ENCODE measurements around the gene IL1RL1.

The IL1RL1 gene

DNA sequence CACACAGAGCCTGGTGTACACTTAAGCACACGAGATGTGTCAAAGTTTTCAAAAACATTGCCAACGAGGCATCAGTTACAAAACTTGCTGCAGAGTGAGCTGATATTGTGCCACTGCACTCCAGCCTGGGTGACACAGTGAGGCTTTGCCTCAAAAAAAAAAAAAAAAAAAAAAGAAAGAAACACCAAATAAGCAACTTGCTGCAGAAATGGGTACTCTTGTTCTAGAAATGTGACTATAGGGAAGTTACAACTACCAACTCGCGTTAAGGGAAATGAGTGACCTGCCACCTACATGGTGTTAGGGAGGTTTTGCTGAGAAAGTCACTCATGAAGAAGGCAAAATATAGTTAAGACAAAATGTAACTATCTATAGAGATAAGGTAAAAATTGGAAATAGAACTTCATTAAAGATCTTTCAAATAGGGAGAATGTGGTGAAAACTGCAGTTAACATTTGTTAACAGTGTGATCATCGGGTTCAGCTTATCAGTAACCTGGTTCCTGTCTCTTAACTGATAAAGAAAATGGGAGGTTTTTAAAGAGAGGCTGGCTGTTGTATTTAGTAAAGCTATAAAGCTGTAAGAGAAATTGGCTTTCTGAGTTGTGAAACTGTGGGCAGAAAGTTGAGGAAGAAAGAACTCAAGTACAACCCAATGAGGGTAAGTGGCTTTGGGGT lies at the start of gene IL1RL1:
Gene IL1RL1, plus strand, starts transcription at position 600 of the 677 bp plus-strand sequence. CDS start 26,702 bp downstream, outside the sequence.
- DNase-seq, result no peak

DNA sequence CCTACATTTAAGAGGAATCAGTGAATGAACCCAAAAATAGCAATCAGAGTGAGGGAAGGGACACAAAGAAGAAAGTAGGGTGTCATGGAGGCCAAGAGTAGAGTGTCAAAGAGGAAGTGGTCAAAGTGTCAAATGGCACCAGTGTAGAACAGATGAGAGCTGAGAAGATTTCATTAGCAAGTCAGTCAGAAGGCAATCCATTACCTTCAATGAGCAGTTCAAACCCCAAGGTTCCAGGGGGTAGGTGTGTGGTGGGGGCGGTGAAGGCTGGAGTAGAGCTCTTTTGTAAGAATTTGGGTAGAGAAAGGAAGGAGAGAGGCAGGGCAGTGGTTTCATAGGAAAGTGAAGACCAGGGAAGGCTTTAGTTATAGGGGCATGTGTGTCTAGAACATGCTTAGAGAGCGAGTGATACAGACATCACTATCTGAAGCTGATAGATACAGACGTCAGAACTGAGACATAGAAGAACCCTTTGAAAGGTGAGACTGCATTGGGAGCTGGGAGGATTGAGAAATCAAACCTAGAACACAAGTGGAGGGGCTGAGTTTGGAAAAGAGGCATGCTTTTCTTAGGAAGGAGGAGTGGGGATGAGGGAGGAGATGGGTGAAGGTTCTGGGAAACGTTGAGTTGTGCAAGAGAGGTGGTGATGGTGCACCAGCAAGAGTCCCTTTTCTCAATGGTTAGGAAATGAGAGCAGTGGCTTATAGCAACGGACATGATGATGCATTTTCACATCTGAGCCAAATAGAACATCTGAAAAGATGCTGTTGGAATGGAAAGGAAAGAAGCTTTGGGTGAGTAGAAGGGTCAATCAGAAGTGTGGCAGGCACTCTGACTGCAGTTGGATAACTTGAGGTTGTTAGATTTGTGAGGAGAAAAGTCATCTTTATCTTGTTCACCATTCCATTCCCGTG lies 48.9 kb upstream of the IL1RL1 start:
- DNase-seq, result no peak

DNA sequence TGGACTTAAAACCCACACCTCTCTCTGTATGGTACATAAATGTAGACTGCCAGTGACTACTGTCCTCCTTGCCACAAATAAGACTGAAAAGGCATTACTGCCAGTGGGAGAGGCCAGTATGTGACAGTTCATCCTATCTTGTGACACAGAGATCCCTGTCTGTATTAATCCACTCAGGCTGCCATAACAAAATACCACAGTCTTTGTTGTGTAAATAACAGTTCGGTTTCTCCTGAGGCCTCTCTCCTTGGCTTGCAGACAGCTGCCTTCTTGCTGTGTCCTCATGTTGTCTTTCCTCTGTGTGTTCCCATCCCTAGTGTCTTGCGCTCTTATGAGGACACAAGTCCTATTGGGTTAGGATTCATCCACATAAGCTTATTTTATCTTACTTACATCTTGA lies 46.4 kb upstream of the IL1RL1 start:
- no peak for DNase-seq

DNA sequence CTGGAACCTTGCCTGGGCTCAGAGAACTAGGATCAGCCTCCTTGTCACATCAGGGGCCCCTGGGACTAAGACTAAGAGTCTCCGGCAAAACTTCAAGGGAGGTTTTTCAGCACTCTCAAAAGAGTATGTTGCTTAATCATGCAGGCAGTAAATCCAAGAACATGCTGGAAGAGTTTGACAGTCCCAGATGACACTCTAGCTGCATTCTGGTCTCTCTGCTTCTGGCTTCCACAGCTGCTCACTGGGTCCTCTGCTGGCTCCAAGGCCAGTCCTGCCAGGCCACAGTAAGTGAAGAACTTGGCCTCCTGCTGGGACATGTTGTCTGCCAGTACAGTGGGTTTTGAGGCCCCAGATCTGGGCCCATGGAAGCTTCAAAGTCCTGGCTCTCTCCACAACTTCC lies 45.2 kb upstream of the IL1RL1 start:
- no peak for DNase-seq

DNA sequence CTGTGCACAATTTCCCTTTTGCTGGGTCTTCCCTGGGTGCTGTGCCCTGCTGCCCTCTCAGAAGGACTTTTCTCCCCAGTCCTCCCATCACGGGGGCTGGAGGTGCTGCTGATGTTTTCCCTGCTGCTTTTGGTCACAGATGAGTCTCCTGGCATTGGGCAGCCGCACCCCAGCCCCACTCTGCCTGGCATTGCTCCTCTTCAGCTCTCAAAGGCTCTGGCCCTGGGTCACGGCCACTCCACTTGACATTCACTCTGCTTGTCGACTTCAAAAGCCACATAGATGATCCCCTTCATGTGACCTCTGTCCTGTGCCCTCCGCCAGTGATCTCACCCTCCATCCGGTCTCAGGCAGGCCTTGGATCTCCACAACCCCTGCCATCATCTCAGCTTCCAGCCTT lies 43.6 kb upstream of the IL1RL1 start:
- DNase-seq, result no peak

DNA sequence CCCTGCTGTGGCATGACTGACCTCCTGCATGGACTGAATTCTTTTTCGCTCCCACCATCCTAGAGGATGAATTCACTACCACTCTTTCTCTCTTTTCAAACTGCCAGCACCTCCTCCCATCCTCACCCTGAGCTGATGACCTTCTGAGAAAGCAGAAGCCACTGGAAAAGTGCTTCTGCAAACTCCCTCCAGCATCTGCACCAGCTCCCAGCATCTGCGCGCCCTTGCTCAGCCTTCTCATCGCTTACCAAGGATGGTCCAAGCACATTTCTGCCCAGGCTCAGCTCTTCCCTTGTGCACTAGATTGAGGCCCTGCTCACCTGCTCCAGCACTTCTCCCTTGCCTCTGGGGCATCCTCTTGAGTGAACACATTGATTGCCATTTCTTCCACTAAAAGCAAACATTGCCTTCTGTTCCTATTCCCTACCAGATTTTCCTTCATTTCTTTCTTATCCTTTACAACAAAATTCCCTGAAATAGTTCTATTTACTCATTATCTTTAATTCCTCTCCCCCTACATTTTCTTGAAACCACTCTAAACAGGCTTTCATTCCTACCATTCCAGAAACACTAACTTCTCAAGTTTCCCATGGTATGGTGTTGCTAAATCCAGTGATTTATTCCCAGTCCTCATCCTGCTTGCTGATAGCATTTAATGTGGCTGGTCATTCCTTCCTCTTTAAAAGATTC lies 42.7 kb upstream of the IL1RL1 start:
- no peak for DNase-seq

DNA sequence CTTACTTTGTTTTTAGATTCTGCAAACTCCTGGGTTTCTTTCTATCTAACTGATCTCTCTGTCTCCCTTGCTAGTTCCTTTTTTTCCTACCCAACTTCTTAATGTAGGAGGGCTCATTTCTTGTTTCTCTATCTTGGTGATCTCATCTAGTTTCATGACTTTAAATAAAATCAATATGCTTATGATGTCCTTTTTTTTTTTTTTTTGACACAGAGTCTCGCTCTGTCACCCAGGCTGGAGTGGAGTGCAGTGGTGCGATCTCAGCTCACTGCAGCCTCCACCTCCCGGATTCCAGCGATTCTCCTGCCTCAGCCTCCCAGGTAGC lies 42.2 kb upstream of the IL1RL1 start:
- DNase-seq, result no peak

DNA sequence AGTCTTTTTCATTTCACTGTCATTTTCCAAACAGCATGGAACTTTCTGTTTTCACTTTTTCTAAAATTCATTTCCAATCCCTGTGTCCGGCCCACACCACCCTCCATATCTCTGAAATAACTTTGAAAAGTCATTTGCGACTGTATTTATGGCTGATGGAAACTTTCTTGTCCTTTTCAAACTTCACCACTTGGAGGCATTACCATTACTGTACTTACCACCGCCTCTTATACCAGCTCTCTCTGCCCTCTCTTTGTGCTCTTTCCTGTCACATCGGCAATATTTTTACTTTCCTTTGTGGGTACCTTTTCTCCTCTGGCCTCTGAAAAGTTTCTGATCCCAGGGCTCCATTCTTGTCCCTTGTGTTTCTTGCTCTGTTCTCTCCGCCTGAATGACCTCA lies 39.5 kb upstream of the IL1RL1 start:
- DNase-seq, result no peak

DNA sequence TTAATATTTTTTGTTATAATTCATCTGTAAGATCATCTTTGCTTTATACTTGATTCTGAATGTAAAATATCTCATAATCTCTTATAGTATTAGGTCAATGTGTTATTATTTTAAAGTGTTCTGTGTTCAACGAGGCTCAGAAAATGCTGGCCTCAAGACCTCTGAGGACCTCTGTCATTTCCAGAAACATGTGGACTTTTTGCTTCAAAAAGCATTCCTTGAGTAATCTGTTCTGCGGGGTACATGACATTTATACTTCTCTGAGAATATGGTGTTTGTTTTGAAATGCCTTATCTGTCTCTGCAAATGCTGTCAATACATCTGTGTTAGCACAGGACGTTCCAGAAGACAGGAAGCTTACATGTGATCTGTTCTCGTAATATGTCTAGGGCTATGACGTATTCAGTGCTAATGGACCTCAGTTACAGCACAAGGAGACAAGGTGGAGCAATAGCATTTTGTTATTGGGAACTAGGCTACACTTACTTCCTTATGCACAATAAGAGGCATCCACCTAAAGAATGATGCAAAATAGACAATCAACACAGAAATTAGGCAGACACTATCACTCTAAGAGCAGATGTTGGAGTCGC lies 37.6 kb upstream of the IL1RL1 start:
- no peak for DNase-seq

DNA sequence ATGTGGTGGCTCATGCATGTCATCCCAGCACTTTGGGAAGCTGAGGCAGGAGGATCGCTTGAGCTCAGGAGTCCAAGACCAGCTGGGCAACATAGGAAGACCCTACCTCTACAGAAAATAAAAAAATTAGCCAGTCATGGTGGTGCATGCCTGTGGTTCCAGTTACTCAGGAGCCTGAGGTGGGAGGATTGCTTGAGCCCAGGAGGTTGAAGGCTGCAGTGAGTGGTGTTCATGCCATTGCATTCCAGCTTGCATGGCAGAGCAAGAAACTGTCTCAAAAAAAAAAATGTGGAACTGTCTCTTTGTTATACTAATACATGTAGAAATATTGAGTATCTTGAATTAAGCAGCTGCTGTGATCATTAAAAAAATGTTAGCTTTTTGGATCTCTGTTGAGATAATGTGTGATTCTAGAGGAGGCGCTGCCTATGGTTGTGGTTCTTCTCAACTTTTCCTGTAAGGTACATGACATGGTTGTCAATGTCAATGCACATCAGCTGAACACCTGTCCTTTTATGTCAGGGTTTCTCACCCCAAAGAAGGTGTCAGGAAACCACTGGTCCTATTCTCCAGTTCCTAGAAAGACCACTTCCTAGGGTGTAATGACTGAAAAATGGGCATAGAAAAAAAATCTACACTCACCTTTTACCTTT lies 34.7 kb upstream of the IL1RL1 start:
- DNase-seq, result no peak

DNA sequence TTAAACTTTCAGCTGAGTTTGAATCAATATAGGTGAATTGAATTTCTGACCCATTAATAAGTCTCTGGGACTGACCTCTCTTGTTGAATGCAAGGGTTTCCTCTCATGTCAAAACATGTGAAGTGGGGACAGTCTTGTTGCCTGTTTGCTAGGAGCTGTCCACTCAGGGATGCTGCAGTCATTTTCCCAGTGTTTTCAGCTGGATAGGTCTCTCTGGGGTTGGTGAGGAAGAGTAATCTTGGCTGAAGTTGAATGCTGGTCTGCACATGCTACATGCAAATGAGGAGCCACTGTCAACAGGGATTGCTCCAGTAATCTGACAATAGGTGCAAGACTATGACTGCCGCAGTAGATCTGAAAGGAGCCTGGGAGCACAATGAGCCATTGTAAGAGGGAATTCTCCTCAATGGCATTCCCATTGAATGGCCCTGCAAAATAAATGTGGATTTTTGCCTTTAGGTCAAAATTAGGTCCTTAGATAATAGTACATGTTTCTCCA lies 34.1 kb upstream of the IL1RL1 start:
- DNase-seq, result peak; percentile 57 to 75

DNA sequence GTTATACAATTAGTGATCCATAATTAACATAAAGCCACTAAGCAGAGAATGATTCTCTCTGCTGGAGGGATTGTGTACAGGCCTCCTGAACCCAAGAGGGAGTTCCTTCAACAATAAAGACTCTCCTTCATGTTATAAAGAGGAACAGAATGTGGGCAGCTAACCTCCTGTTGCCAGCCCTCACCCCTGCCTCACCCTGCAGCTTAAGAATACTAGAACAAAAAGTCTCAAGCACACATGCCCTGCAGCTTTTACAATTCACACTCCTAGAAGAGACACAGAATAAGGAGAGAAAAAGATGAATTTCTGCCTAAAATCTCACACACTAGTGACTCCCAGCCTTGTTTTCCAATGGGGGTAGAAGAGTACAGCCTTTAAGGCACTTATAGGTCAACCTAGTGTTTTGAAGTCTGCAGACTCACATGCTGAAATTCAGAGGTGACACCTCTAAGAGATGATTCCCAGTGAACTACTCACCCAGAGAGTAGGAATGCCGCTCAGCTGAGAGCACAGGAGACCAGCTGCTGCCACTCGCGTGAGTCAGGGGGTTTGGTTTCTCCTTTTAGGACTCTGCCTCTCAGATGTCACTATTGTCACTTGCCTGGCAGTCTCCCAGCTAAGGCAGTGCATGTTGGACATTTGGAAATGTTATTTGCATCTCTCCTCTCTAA lies 32.5 kb upstream of the IL1RL1 start:
- no peak for DNase-seq

DNA sequence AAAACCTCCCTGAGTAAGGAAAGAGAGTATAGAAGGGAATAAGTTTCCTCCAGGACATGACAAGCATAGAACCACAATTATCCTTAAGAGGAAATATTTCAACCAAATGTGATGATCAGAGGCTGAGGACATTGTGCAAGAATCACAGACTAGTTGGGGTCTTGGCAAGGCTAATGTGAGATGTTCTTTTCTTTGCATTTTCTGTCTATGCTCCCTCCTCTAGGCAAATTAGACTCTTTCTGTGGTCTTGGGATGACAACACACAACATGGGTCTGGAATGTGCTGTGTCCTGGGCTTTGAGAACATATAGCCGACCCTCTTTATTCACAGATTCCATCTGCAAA lies 32.0 kb upstream of the IL1RL1 start:
- no peak for DNase-seq

DNA sequence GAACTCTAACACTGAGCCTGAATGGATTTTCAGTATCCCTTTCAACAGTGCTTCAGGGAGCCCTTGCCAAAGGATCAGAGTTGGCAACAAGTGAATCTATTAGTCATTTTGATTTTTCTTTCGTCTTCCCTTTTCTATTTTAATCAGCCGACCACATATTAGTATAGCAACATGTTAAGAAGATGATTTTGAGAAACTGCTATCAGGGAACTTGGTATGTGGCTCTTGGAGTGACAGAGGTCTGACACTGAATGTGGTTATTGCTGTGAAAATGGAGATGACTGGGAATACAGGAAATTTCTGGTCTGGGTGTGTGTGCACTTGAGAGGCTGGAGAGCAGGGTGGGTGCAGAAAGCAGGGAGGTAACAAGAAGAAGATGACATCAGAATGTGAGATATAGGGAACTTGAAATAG lies 28.7 kb upstream of the IL1RL1 start:
- DNase-seq, result no peak

DNA sequence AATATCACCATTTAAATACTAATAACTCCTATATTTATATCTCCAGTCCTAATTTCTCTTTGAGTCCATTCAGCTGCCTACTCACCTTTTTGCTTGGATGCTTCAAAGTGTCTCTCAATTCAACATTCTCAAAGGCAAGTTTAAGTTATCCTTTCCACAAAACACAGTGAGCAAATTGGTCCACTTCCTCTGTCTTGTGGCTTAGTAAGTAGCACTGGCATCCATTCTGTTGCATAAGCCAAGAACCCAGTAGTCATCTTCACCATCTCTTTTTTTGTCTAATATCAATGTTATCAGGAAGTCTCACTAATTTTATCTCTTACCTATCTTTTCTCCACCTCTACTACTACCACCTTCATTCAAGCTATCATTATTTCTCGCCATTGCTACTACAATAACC lies 27.4 kb upstream of the IL1RL1 start:
- DNase-seq, result no peak

DNA sequence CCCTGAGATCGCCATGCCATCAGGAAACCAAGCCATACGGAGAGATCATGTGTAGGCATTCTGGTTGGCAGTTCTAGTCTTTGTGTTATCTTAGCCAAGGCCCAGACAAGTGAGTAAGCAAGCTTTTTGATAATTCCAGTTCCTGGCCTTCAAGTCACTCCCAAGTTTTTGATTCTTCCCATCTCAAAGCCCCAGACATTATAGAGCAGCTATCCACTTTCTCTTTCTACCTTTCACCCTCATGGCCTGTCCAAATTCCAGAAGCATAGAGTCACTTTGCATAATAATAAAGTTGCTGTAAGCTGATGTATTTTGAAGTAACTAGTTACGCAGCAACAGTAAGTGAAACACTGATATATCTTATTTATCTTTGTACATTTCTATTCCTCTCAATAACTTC lies 26.8 kb upstream of the IL1RL1 start:
- no peak for DNase-seq

DNA sequence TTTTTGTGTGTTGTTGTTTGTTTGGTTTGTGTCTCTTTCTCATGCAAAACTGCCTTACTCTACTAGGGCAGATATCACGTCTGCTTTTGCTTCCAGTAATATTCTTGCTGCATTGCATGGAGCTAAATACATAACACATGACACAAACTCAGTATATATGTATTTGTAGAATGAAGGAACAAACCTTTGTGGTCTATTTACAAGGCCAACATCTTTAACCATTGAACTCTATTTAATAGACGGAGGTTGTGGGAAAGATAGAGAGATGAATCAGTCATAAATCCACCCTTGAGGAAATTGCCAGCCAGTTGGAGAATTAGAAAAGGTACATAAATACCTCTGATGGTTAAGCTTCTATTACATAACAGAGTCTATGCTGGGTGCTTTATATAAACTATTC lies 26.0 kb upstream of the IL1RL1 start:
- no peak for DNase-seq

DNA sequence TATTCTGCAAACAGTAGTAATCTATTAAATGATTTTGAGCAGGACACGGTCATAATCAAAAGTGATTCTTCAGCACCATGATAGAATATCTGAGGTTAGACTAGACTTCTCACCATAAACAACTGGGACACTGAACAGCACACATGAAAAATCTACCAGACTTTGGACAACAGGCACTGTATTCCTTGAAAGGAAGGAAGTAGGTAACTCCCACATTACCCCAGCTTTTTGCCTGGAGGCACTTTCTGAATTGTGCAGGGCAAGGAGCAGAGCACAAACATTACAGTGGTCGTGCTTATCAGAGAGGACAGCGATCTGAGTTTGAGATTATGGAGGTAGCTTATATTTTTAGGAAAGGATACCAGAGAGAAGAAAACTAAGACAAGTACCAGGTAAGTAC lies 25.3 kb upstream of the IL1RL1 start:
- no peak for DNase-seq

DNA sequence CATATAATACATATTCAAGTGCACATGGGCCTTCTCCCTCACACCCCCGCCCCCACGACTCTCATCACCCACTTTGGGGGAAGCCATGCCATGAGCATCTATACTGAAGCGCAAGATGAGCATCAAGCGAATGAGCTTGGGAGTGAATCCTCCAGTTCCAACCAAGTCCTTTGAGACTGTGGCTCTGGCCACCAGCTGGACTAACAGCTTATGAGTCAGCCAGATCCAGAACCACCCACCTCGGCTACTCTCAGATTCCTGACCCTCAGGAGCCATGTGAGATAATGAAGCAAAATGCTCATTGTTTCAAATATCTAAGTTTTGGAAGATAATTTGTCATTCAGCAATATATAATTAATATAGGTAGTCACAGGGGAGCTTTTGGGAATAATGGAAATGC lies 22.2 kb upstream of the IL1RL1 start:
- no peak for DNase-seq

DNA sequence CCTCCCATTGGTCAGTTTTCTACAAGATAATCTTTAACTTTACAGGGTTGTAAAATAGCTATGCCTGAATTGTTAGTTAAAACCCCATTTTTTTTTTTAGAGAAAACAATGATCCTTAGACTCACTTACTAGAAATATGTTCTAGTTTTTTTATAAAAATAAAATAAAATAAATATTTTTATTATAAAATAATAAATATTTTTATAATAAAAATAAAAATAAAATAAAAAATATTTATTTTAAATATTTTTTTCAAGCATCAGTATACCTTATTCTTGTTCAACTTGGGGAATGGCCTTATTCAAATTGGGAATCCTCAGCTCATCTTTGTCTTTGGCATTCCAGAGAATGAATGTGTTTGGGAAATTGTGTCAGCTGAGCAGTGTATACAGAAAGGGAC lies 20.8 kb upstream of the IL1RL1 start:
- DNase-seq, result no peak

DNA sequence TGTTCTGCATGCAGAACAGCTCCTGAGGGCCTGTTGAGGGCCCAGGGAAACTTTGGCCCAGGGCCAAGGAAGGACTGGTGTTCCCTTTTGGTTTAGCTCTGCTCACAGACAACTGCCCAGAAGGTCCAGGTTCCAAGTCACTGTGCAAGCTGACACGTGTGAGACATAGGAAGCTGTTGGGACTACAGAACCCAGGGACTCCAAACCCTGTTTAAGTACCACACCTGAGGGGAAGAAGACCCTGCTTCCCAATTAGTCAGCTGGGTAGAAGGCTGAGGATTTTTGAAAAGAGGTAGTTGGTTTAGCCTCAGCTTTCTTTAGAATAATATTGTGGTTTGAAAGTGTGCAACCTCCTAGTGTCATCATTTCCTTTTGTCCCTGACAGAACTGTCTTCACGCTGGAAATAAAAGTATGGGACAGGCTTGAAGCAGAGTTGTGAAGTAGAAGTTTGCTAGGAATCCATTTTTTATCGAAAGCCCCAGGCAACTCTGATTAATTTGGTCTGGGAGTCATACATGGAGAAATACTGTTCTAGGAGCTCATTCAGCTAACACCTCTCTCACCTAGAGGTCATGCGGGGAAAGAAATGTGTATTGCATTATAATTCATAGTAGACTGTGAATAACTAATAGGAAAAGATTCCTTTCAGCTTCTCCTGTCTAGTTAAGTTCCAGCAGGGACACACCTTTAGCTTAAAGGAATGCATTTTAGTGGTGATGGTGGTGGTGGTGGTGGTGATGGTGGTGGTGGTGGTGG lies 19.9 kb upstream of the IL1RL1 start:
- no peak for DNase-seq
